ENCODE results near the gene ZFPM1.

Gene ZFPM1

DNA sequence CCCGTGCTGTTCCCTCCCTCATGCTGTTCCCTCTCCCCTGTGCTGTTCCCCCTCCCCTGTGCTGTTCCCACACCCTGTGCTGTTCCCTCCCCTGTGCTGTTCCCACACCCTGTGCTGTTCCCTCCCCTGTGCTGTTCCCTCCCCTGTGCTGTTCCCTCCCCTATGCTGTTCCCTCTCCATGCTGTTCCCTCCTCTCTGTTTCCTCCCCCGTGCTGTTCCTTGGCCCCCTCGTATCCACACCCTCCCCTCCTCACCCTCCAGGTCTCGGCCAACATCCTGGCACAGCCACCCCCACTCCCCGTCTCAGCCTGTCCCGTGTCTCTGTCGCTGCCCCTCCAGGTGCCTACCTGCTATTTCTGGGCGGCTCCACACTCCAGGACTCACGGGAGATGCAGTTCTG lies 68.6 kb downstream of the ZFPM1 start:
- no peak for ATAC-seq
- TF ChIP-seq CREB5 (CRISPR knock-in tag; IDR thresholded peaks at IDR 0.05; ENCODE audit: low read depth) (no peak), ISL1 (CRISPR knock-in tag; IDR thresholded peaks at IDR 0.05) (no peak), ZNF565 (CRISPR knock-in tag; conservative IDR thresholded peaks at IDR 0.05; ENCODE audit: low read depth) (no peak), ZFP30 (CRISPR knock-in tag; IDR thresholded peaks at IDR 0.05) (no peak), CSDC2 (CRISPR knock-in tag; IDR thresholded peaks at IDR 0.05) (no peak), TCF4 (CRISPR knock-in tag; IDR thresholded peaks at IDR 0.05; ENCODE audit: borderline replicate concordance) (no peak)
- TF ChIP-seq, protein P1, sequence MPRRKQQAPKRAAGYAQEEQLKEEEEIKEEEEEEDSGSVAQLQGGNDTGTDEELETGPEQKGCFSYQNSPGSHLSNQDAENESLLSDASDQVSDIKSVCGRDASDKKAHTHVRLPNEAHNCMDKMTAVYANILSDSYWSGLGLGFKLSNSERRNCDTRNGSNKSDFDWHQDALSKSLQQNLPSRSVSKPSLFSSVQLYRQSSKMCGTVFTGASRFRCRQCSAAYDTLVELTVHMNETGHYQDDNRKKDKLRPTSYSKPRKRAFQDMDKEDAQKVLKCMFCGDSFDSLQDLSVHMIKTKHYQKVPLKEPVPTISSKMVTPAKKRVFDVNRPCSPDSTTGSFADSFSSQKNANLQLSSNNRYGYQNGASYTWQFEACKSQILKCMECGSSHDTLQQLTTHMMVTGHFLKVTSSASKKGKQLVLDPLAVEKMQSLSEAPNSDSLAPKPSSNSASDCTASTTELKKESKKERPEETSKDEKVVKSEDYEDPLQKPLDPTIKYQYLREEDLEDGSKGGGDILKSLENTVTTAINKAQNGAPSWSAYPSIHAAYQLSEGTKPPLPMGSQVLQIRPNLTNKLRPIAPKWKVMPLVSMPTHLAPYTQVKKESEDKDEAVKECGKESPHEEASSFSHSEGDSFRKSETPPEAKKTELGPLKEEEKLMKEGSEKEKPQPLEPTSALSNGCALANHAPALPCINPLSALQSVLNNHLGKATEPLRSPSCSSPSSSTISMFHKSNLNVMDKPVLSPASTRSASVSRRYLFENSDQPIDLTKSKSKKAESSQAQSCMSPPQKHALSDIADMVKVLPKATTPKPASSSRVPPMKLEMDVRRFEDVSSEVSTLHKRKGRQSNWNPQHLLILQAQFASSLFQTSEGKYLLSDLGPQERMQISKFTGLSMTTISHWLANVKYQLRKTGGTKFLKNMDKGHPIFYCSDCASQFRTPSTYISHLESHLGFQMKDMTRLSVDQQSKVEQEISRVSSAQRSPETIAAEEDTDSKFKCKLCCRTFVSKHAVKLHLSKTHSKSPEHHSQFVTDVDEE (CRISPR knock-in tag; IDR thresholded peaks at IDR 0.05) = no peak

DNA sequence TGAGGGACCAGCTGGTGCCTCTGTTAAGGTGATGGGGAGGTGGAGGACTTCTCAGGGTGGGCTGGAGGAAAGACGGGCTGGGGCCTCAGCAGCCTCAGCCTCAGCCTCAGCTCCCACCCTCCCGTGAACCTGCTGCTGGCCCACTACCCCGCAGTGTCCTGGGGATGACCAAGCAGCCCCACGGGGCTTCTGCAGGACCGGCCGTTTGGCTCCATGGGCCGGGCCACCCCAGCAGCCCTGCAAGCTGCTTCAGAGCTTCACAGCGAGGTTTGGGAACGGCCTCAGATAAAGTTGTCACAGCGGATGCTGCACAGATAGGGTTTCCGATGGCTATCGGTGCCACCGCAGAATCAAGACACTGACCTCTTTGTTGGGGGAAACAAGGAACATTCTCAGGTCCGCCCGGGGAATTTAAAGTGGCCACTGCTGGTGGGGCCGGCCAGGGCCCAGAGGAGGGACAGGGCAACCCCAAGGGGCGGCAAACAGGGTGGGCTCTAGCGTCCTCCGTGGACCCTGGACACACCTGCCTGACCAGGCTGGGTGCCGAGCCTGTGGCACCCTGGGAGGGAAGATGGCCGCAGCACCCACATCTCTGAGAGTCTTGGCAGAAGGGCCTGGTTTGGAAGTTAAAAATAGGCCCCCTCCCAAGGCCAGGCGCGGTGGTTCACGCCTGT lies 69.3 kb downstream of the ZFPM1 start:
- TF ChIP-seq GLIS3 (CRISPR knock-in tag; IDR thresholded peaks at IDR 0.05) (no peak), SNAI2 (CRISPR knock-in tag; IDR thresholded peaks at IDR 0.05) (no peak), CSDC2 (CRISPR knock-in tag; IDR thresholded peaks at IDR 0.05) (no peak), OSR1 (CRISPR knock-in tag; IDR thresholded peaks at IDR 0.05) (no peak)
- TF ChIP-seq, protein P2, sequence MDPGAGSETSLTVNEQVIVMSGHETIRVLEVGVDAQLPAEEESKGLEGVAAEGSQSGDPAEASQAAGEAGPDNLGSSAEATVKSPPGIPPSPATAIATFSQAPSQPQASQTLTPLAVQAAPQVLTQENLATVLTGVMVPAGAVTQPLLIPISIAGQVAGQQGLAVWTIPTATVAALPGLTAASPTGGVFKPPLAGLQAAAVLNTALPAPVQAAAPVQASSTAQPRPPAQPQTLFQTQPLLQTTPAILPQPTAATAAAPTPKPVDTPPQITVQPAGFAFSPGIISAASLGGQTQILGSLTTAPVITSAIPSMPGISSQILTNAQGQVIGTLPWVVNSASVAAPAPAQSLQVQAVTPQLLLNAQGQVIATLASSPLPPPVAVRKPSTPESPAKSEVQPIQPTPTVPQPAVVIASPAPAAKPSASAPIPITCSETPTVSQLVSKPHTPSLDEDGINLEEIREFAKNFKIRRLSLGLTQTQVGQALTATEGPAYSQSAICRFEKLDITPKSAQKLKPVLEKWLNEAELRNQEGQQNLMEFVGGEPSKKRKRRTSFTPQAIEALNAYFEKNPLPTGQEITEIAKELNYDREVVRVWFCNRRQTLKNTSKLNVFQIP (CRISPR knock-in tag; IDR thresholded peaks at IDR 0.05; ENCODE audit: borderline replicate concordance, low read depth) = no peak
- TF ChIP-seq, protein P1 (CRISPR knock-in tag; IDR thresholded peaks at IDR 0.05) = no peak
- no peak for ATAC-seq

GRCh38 chr16:88523309-88524161 lies 70.5 kb downstream of the ZFPM1 start:
- TF ChIP-seq, protein P3, sequence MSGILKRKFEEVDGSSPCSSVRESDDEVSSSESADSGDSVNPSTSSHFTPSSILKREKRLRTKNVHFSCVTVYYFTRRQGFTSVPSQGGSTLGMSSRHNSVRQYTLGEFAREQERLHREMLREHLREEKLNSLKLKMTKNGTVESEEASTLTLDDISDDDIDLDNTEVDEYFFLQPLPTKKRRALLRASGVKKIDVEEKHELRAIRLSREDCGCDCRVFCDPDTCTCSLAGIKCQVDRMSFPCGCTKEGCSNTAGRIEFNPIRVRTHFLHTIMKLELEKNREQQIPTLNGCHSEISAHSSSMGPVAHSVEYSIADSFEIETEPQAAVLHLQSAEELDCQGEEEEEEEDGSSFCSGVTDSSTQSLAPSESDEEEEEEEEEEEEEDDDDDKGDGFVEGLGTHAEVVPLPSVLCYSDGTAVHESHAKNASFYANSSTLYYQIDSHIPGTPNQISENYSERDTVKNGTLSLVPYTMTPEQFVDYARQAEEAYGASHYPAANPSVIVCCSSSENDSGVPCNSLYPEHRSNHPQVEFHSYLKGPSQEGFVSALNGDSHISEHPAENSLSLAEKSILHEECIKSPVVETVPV (CRISPR knock-in tag; IDR thresholded peaks at IDR 0.05) = no peak
- TF ChIP-seq ESRRG (CRISPR knock-in tag; IDR thresholded peaks at IDR 0.05) (no peak), ZC3H10 (CRISPR knock-in tag; IDR thresholded peaks at IDR 0.05) (no peak), ZFP3 (CRISPR knock-in tag; IDR thresholded peaks at IDR 0.05) (no peak), TOX (CRISPR knock-in tag; IDR thresholded peaks at IDR 0.05; ENCODE audit: borderline replicate concordance) (no peak), ZNF70 (CRISPR knock-in tag; IDR thresholded peaks at IDR 0.05) (no peak), ZNF8 (CRISPR knock-in tag; IDR thresholded peaks at IDR 0.05) (no peak)
- no peak for ATAC-seq
